Measurements from ENCODE around the gene SHROOM4. TPM values are rescaled to one million over a fixed set of nuclear protein-coding genes. Genes with fewer than 3 reads are reported as not detected.

SHROOM4 gene
- total RNA-seq, 2 donors from 2014 or later = 9.2 to 13.6 TPM

DNA sequence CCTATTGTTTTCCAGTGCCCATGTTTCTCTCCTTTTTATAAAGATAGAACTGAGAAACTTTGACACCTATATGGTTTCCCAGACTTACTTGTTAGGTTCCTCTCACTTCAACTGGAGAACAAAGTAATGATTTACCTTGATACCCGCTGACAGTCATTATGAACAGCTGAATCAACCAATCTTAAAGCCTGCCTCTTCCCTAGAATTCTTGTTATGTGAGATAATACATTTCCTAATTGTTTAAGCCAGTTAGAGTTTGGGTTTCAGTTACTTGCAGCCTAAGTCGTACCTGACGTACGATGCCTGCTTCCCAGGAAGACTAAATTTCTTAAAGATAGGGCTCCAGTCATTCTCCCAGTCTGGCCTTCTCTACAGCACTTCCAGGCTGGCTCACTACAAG is 97.3 kb downstream of the SHROOM4 start:
- no peaks in the 10 kb centered on the region for H3K36me3 ChIP-seq
- DNase-seq (ENCODE audit: low spot score) = no peak
- H3K4me1 ChIP-seq = no peaks in the 10 kb centered on the region
- no peaks in the 10 kb centered on the region for H3K27me3 ChIP-seq
- no peak overlapping the region for H3K27ac ChIP-seq
- TF ChIP-seq, protein P1, sequence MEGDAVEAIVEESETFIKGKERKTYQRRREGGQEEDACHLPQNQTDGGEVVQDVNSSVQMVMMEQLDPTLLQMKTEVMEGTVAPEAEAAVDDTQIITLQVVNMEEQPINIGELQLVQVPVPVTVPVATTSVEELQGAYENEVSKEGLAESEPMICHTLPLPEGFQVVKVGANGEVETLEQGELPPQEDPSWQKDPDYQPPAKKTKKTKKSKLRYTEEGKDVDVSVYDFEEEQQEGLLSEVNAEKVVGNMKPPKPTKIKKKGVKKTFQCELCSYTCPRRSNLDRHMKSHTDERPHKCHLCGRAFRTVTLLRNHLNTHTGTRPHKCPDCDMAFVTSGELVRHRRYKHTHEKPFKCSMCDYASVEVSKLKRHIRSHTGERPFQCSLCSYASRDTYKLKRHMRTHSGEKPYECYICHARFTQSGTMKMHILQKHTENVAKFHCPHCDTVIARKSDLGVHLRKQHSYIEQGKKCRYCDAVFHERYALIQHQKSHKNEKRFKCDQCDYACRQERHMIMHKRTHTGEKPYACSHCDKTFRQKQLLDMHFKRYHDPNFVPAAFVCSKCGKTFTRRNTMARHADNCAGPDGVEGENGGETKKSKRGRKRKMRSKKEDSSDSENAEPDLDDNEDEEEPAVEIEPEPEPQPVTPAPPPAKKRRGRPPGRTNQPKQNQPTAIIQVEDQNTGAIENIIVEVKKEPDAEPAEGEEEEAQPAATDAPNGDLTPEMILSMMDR (IDR thresholded peaks at IDR 0.05) = no peak
- H3K4me3 ChIP-seq = no peak overlapping the region
- H3K9me3 ChIP-seq = no peaks in the 10 kb centered on the region

DNA sequence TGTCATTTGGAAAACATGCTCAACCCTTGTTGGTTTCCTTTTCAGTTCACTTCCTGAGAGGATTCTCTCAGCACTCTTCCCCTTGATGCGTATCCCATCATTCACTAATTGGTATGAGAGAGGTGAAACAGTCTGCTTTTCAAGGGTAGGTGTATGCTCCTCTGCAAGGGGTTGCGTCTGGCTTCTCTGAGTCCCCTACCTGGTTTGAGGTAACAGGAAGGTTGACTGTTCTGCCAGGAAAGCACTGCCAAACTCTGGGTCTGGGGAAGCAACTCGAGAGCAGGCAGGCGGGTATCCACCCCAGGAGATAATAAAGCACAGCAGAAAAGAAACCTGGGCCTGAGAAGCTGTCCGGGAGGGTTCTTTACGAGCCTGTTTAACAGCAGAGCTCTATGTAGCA is 101.2 kb downstream of the SHROOM4 start:
- DNase-seq (ENCODE audit: low spot score) = no peak
- TF ChIP-seq, protein P1 (IDR thresholded peaks at IDR 0.05) = no peak
- Histone ChIP-seq H3K27ac (no peak overlapping the region), H3K36me3 (no peaks in the 10 kb centered on the region), H3K4me3 (no peak overlapping the region), H3K27me3 (no peaks in the 10 kb centered on the region), H3K4me1 (no peaks in the 10 kb centered on the region), H3K9me3 (no peaks in the 10 kb centered on the region)

DNA sequence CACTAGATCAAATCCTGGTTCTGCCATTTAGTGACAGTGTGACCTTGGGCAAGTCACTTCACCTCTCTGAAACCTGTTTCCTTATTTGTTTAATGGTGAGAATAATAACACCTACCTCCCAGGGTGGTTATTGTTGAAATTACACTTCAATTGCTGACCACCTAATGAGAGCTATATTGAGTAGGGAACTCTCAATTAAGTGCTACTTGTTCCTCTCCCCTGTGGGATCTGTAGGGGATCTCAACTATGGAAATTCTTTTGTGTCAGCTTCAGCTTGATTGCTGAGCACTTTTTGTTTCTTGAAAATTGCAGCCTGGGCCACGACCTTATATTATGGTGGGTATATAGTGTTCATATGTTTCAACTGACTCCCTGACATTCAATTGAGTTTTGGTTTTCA is 102.1 kb downstream of the SHROOM4 start:
- TF ChIP-seq, protein P1 (IDR thresholded peaks at IDR 0.05) = no peak
- DNase-seq (ENCODE audit: low spot score) = no peak
- H3K27ac ChIP-seq = no peak overlapping the region
- H3K4me3 ChIP-seq = no peak overlapping the region
- H3K9me3 ChIP-seq = no peaks in the 10 kb centered on the region
- H3K36me3 ChIP-seq = no peaks in the 10 kb centered on the region
- no peaks in the 10 kb centered on the region for H3K4me1 ChIP-seq
- no peaks in the 10 kb centered on the region for H3K27me3 ChIP-seq

DNA sequence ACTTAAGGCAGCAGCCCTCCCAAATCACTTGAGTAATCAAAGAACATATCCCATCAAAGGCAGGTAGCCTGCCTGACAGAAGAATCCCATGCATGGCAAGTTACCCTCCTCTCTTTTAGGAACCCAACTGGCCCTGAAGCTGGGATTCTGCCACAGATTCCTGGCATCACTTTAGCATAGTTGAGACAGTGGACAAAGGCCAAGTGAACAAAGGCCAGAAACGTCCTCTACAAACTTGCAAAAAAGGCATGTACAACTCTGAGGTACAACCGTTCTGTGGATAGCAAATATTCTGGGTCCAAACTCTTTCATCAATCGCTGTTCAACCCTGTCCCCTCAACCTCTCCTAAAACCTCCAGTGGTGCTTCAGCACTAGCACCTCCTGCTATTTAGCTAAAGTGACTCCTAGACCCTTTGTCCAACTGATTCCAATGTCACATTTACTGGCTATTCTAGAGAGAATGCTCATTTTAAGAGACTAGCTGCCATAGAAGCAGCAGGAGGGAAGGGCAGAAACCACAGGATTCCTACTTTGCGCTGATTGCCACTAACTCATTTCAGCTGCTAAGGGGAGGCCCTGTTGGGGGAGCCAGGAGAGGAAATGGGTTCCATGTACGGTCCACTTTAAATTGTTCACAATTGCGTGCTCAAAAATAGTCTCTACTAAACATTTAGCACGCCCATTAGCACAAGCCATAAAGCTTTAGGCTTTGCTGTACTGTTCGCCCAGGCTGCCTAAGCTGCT is 105.9 kb downstream of the SHROOM4 start:
- Histone ChIP-seq H3K36me3 (no peaks in the 10 kb centered on the region), H3K27me3 (no peaks in the 10 kb centered on the region), H3K27ac (no peak overlapping the region), H3K4me1 (no peaks in the 10 kb centered on the region), H3K4me3 (no peak overlapping the region), H3K9me3 (no peaks in the 10 kb centered on the region)
- DNase-seq (ENCODE audit: low spot score) = no peak
- TF ChIP-seq, protein P1 (IDR thresholded peaks at IDR 0.05) = no peak

DNA sequence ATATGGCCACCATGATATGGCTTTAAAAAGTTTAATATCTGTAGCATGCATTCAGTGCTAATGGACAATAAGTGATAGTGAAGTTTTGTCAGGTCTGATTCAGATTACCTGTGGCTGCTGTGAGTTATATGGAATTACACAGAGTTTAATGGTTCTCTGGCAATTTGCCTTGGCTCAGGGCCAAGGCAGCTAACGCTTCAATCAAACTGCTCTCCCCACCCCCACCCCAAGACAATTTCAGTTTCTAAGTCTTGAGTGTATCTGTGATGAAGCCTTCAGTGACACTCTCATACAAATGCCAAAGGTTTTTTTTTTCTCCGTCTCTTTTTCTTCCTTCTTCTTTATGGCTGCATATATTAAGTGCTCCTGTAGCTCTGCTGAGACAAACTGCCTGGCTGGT is 106.6 kb downstream of the SHROOM4 start:
- Histone ChIP-seq H3K27me3 (no peaks in the 10 kb centered on the region), H3K4me1 (no peaks in the 10 kb centered on the region), H3K9me3 (no peaks in the 10 kb centered on the region), H3K36me3 (no peaks in the 10 kb centered on the region), H3K27ac (no peak overlapping the region), H3K4me3 (no peak overlapping the region)
- TF ChIP-seq, protein P1 (IDR thresholded peaks at IDR 0.05) = no peak
- no peak for DNase-seq (ENCODE audit: low spot score)

DNA sequence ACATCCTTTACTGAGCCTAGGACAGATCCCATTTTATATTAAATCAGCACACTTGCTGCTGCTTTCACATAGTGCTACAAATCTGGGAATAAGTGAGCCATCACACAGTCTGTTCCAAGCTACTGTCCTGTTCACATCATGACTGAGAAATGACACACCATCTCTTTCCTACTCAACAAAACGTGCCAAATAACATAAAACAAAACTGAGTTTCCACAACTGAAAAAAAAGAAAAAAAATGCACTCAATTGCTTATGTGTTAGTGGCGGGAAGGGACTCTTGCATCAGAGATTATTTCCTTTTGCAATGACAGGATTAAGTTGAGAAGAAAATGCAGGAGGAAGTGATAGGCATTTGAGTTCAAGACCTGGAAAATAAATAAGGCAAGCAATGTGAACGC is 109.0 kb downstream of the SHROOM4 start:
- Histone ChIP-seq H3K4me1 (no peaks in the 10 kb centered on the region), H3K4me3 (no peak overlapping the region), H3K9me3 (no peaks in the 10 kb centered on the region), H3K27me3 (no peaks in the 10 kb centered on the region), H3K27ac (peak overlapping the region in 1 of 2 donors; percentile 11), H3K36me3 (no peaks in the 10 kb centered on the region)
- DNase-seq (ENCODE audit: low spot score) = no peak
- TF ChIP-seq, protein P1 (IDR thresholded peaks at IDR 0.05) = no peak

Measured in right atrium auricular region (tissue), 2 donors.